ENCODE data around the gene IP6K1. TPM values are rescaled to one million over a fixed set of nuclear protein-coding genes. Genes with fewer than 3 reads are reported as not detected.
"Not testable (repeated sequence)": the region's sequence is repeated elsewhere in the genome, so short reads cannot be mapped to it uniquely, and the experiment has no call there.

IP6K1 gene
- total RNA-seq, 1 experiment from 2014 or later = 26.6 TPM

- DNase-seq (ENCODE audit: low read depth) = no peak
Observed at GRCh38 chr3:49712166-49712565, 74.2 kb downstream of the IP6K1 start.

GRCh38 chr3:49711489-49711888 lies 74.9 kb downstream of the IP6K1 start:
- no peak for DNase-seq (ENCODE audit: low read depth)

GRCh38 chr3:49709852-49710251 lies 76.5 kb downstream of the IP6K1 start:
- no peak for DNase-seq (ENCODE audit: low read depth)

GRCh38 chr3:49707113-49707480 lies 79.2 kb downstream of the IP6K1 start:
- DNase-seq (ENCODE audit: low read depth) = peak; percentile 30

GRCh38 chr3:49706456-49707112 lies 79.8 kb downstream of the IP6K1 start:
- DNase-seq (ENCODE audit: low read depth) = no peak

GRCh38 chr3:49705390-49705960 lies 80.9 kb downstream of the IP6K1 start:
- no peak for DNase-seq (ENCODE audit: low read depth)

GRCh38 chr3:49704629-49705028 lies 81.7 kb downstream of the IP6K1 start:
- no peak for DNase-seq (ENCODE audit: low read depth)

GRCh38 chr3:49703956-49704355 lies 82.4 kb downstream of the IP6K1 start:
- DNase-seq (ENCODE audit: low read depth) = no peak

GRCh38 chr3:49703443-49703927 lies 82.9 kb downstream of the IP6K1 start:
- DNase-seq (ENCODE audit: low read depth) = peak; percentile 47

- DNase-seq (ENCODE audit: low read depth) = no peak
Observed at GRCh38 chr3:49702672-49703071, 83.7 kb downstream of the IP6K1 start.

- DNase-seq (ENCODE audit: low read depth) = no peak
Observed at GRCh38 chr3:49701388-49702077, 84.8 kb downstream of the IP6K1 start.

- no peak for DNase-seq (ENCODE audit: low read depth)
Observed at GRCh38 chr3:49700453-49701128, 85.8 kb downstream of the IP6K1 start.

GRCh38 chr3:49700014-49700413 lies 86.3 kb downstream of the IP6K1 start:
- no peak for DNase-seq (ENCODE audit: low read depth)

- no peak for DNase-seq (ENCODE audit: low read depth)
Observed at GRCh38 chr3:49699281-49699979, 86.9 kb downstream of the IP6K1 start.

- DNase-seq (ENCODE audit: low read depth) = not testable (repeated sequence)
Observed at GRCh38 chr3:49695350-49696015, 90.9 kb downstream of the IP6K1 start.

- peak; percentile 37 for DNase-seq (ENCODE audit: low read depth)
Observed at GRCh38 chr3:49694409-49695070, 91.8 kb downstream of the IP6K1 start.

GRCh38 chr3:49691481-49691880 lies 94.9 kb downstream of the IP6K1 start:
- not testable (repeated sequence) for DNase-seq (ENCODE audit: low read depth)

GRCh38 chr3:49690856-49691255 lies 95.5 kb downstream of the IP6K1 start:
- DNase-seq (ENCODE audit: low read depth) = not testable (repeated sequence)

GRCh38 chr3:49689908-49690624 lies 96.3 kb downstream of the IP6K1 start:
- not testable (repeated sequence) for DNase-seq (ENCODE audit: low read depth)

Data from LHCN-M2 (cell line).